ENCODE measurements around the gene NR3C2. TPM values are rescaled to one million over a fixed set of nuclear protein-coding genes. Genes with fewer than 3 reads are reported as not detected.

NR3C2 gene
- total and polyA plus RNA-seq, 2 of the 4 experiments (the other 2 are of a cell fraction): 1.1 to 2.3 TPM

DNA sequence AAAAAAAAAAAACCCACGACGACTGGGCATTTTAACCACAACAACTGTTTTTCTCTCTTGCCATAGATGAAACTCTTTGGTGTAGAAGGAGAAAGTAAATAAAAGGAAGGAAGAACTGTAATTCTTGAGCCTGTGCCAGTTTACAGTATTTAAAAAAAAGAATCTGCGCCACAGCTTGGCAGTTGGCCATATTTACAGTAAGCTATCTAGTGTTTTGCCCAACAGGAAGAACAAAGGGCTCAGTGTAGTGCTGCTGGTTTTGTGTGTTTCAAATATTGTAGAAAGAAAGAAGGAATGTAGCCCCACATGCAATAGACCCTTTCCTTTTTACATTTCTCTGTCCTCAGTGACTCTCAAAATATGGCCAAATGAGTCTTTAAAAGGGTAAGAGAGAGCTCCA is 66.1 kb downstream of the NR3C2 start:
- TF ChIP-seq ELK1 (IDR thresholded peaks at IDR 0.05; ENCODE audit: borderline replicate concordance, low read depth, low read length): no peak
- TF ChIP-seq SMC3 (IDR thresholded peaks at IDR 0.05; ENCODE audit: low read depth, low read length): no peak
- no peak for TF ChIP-seq MAZ (IDR thresholded peaks at IDR 0.05; ENCODE audit: borderline replicate concordance, low read depth, low read length)
- TF ChIP-seq RCOR1 (IDR thresholded peaks at IDR 0.05; ENCODE audit: insufficient replicate concordance, low read length): no peak
- TF ChIP-seq MAFK (IDR thresholded peaks at IDR 0.05; ENCODE audit: low read depth, low read length): no peak
- TF ChIP-seq MXI1 (IDR thresholded peaks at IDR 0.05; ENCODE audit: borderline replicate concordance, low read depth, low read length): no peak
- no peak for TF ChIP-seq FOS (IDR thresholded peaks at IDR 0.05; ENCODE audit: low read depth, low read length)
- TF ChIP-seq, protein P1, sequence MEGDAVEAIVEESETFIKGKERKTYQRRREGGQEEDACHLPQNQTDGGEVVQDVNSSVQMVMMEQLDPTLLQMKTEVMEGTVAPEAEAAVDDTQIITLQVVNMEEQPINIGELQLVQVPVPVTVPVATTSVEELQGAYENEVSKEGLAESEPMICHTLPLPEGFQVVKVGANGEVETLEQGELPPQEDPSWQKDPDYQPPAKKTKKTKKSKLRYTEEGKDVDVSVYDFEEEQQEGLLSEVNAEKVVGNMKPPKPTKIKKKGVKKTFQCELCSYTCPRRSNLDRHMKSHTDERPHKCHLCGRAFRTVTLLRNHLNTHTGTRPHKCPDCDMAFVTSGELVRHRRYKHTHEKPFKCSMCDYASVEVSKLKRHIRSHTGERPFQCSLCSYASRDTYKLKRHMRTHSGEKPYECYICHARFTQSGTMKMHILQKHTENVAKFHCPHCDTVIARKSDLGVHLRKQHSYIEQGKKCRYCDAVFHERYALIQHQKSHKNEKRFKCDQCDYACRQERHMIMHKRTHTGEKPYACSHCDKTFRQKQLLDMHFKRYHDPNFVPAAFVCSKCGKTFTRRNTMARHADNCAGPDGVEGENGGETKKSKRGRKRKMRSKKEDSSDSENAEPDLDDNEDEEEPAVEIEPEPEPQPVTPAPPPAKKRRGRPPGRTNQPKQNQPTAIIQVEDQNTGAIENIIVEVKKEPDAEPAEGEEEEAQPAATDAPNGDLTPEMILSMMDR (conservative IDR thresholded peaks at IDR 0.05; ENCODE audit: low read depth, low read length): no peak
- no peak for TF ChIP-seq CHD1 (IDR thresholded peaks at IDR 0.05; ENCODE audit: low read depth, low read length)
- no peak for TF ChIP-seq POLR2A (IDR thresholded peaks at IDR 0.05; ENCODE audit: low read depth, low read length)

More for the DNA sequence above, 66.1 kb downstream of the NR3C2 start:
- no peaks in the 10 kb centered on the region for H3K79me1 ChIP-seq (ENCODE audit: low read depth in 1 of 2, low read length in 2 of 2)
- dilution Hi-C loops (cut with HindIII; ENCODE audit: low sequenced_read_pairs, unreplicated experiment) (no loop called here), in situ Hi-C loops (cut with MboI; ENCODE audit: low sequenced_read_pairs) (no loop called here), intact Hi-C loops (cut with micrococcal nuclease) (no loop called here)
- BruUV-seq (replicated peaks): no TSS peak
- peak overlapping the region; percentile 4; the same call in 1 of the 2 replicates for H3K27ac ChIP-seq (ENCODE audit: insufficient read depth, low read length)
- ChIA-PET CTCF (no interaction called here), POLR2A (ENCODE audit: unreplicated experiment) (no interaction called here)
- H3K56ac ChIP-seq (ENCODE audit: extremely low read depth, insufficient read depth, low read length): no peak overlapping the region
- H2BK5ac ChIP-seq (ENCODE audit: low read depth, low read length, poor library complexity, severe bottlenecking): no peak overlapping the region
- peak overlapping the region; percentile 45 for H3K4me2 ChIP-seq (ENCODE audit: low read depth, low read length)
- no peaks in the 10 kb centered on the region for H3K9me3 ChIP-seq (ENCODE audit: control insufficient read depth, insufficient read depth, low read length)
- H2AFZ ChIP-seq (replicated peaks; ENCODE audit: low read length, poor library complexity): no peak overlapping the region
- peak; percentile 62 for DNase-seq
- 0 out of 2 replicates have a peak overlapping the region, but pooled peaks have one; percentile 7 for H3K4me3 ChIP-seq (ENCODE audit: insufficient read depth, low read depth, low read length)
- H4K91ac ChIP-seq (ENCODE audit: insufficient read depth, low read depth, low read length): no peak overlapping the region
- H3K4ac ChIP-seq (ENCODE audit: low read depth, low read length): no peak overlapping the region
- H3K23ac ChIP-seq (ENCODE audit: low read depth, low read length): no peak overlapping the region
- WGBS, 2 experiments (ENCODE audit: extremely low coverage in 2 of 2, insufficient read length in 1 of 2): 20% methylated on average over 1 of the region's 3 CpGs; no CpG with 5 or more reads in 1 of the 2 experiments
- H3K18ac ChIP-seq (ENCODE audit: low read depth, low read length): no peak overlapping the region
- H4K5ac ChIP-seq (ENCODE audit: low read depth, low read length): no peak overlapping the region
- H4K20me1 ChIP-seq (ENCODE audit: insufficient read depth, low read length): no peaks in the 10 kb centered on the region
- no peaks in the 10 kb centered on the region for H3K9me1 ChIP-seq (ENCODE audit: insufficient read depth, low read length)
- ATAC-seq (ENCODE audit: low read depth): peak; percentile 53
- no peak overlapping the region for H3K14ac ChIP-seq (replicated peaks; ENCODE audit: low read depth, low read length)
- H4K8ac ChIP-seq (ENCODE audit: low read depth in 2 of 2, low read length in 2 of 2): no peak overlapping the region
- no peaks in the 10 kb centered on the region for H3K4me1 ChIP-seq (ENCODE audit: control insufficient read depth, insufficient read depth, low read length)
- no peaks in the 10 kb centered on the region for H3K36me3 ChIP-seq (ENCODE audit: control insufficient read depth, insufficient read depth, low read length)
- H2AK5ac ChIP-seq (ENCODE audit: low read depth, low read length): no peak overlapping the region
- no peaks in the 10 kb centered on the region for H3K27me3 ChIP-seq (ENCODE audit: control insufficient read depth, insufficient read depth, low read length)
- no peak overlapping the region for H2BK20ac ChIP-seq (ENCODE audit: low read depth, low read length)
- H2BK120ac ChIP-seq (ENCODE audit: low read depth, low read length): no peak overlapping the region
- no peak overlapping the region for H2AK9ac ChIP-seq (replicated peaks; ENCODE audit: low read depth, low read length, poor library complexity)
- no peak overlapping the region for H2BK15ac ChIP-seq (ENCODE audit: low read depth, low read length)
- H3K9ac ChIP-seq (ENCODE audit: low read depth, low read length): no peak overlapping the region

Measured in IMR-90 (cell line).